ENCODE measurements around the gene ENPEP. TPM values are rescaled to one million over a fixed set of nuclear protein-coding genes. Genes with fewer than 3 reads are reported as not detected.

ENPEP gene
- total and polyA plus RNA-seq, 2 experiments from 2014 or later, result 3.7 to 8.7 TPM

- no peak for DNase-seq (ENCODE audit: low spot score)
- H3K9me2 ChIP-seq (replicated peaks; ENCODE audit: insufficient read depth), result no peaks in the 10 kb centered on the region
- no peaks in the 10 kb centered on the region for H3K27me3 ChIP-seq
- no peak overlapping the region for H3K27ac ChIP-seq
- 91% methylated on average over 2 of the region's 2 CpGs for WGBS (ENCODE audit: low lambda C conversion rate, missing lambda C conversion rate)
- TF ChIP-seq EZH2phosphoT487 (IDR thresholded peaks at IDR 0.05; ENCODE audit: low read depth, severe bottlenecking, unreplicated experiment) (no peak), CTCF (IDR thresholded peaks at IDR 0.05; ENCODE audit: poor library complexity) (no peak), EZH2 (IDR thresholded peaks at IDR 0.05; ENCODE audit: borderline replicate concordance) (no peak)
- no peaks in the 10 kb centered on the region for H3K79me2 ChIP-seq
- no peaks in the 10 kb centered on the region for H4K20me1 ChIP-seq (ENCODE audit: insufficient read depth, poor library complexity, severe bottlenecking)
- no peak overlapping the region for H3K4me2 ChIP-seq
- no peak overlapping the region for H3K4me3 ChIP-seq
- no peaks in the 10 kb centered on the region for H3K4me1 ChIP-seq (ENCODE audit: insufficient read depth)
- H2AFZ ChIP-seq, result no peak overlapping the region
- no peaks in the 10 kb centered on the region for H3K36me3 ChIP-seq (replicated peaks; ENCODE audit: insufficient read depth, low read depth)
- H3K9me3 ChIP-seq (ENCODE audit: low read depth), result no peaks in the 10 kb centered on the region
Measured at GRCh38 chr4:110602061-110602460, 126.1 kb downstream of the ENPEP start.

- Histone ChIP-seq H3K9me2 (replicated peaks; ENCODE audit: insufficient read depth) (no peaks in the 10 kb centered on the region), H3K79me2 (peaks cover 4% of the 10 kb centered on the region), H3K27me3 (no peaks in the 10 kb centered on the region), H4K20me1 (ENCODE audit: insufficient read depth, poor library complexity, severe bottlenecking) (no peaks in the 10 kb centered on the region), H3K9me3 (ENCODE audit: low read depth) (no peaks in the 10 kb centered on the region), H3K27ac (no peak overlapping the region), H3K4me2 (no peak overlapping the region), H2AFZ (no peak overlapping the region), H3K4me3 (no peak overlapping the region), H3K4me1 (ENCODE audit: insufficient read depth) (no peaks in the 10 kb centered on the region), H3K36me3 (replicated peaks; ENCODE audit: insufficient read depth, low read depth) (no peaks in the 10 kb centered on the region)
- DNase-seq (ENCODE audit: low spot score), result no peak
- TF ChIP-seq EZH2 (IDR thresholded peaks at IDR 0.05; ENCODE audit: borderline replicate concordance) (no peak), EZH2phosphoT487 (IDR thresholded peaks at IDR 0.05; ENCODE audit: low read depth, severe bottlenecking, unreplicated experiment) (no peak), CTCF (IDR thresholded peaks at IDR 0.05; ENCODE audit: poor library complexity) (no peak)
- WGBS (ENCODE audit: low lambda C conversion rate, missing lambda C conversion rate), result 88% methylated on average over 1 of the region's 1 CpG
Measured at GRCh38 chr4:110605077-110605476, 129.1 kb downstream of the ENPEP start.

GRCh38 chr4:110609044-110609750 is 133.2 kb downstream of the ENPEP start:
- H3K27ac ChIP-seq, result no peak overlapping the region
- 57% methylated on average over 6 of the region's 6 CpGs for WGBS (ENCODE audit: low lambda C conversion rate, missing lambda C conversion rate)

More at GRCh38 chr4:110609044-110609750, 133.2 kb downstream of the ENPEP start:
- H3K36me3 ChIP-seq (replicated peaks; ENCODE audit: insufficient read depth, low read depth), result no peaks in the 10 kb centered on the region
- no peaks in the 10 kb centered on the region for H3K27me3 ChIP-seq
- no peak overlapping the region for H2AFZ ChIP-seq
- peaks cover 19% of the 10 kb centered on the region for H3K79me2 ChIP-seq
- H3K4me1 ChIP-seq (ENCODE audit: insufficient read depth), result no peaks in the 10 kb centered on the region
- no peak for DNase-seq (ENCODE audit: low spot score)
- no peaks in the 10 kb centered on the region for H3K9me2 ChIP-seq (replicated peaks; ENCODE audit: insufficient read depth)
- H3K9me3 ChIP-seq (ENCODE audit: low read depth), result no peaks in the 10 kb centered on the region
- no peaks in the 10 kb centered on the region for H4K20me1 ChIP-seq (ENCODE audit: insufficient read depth, poor library complexity, severe bottlenecking)
- TF ChIP-seq CTCF (IDR thresholded peaks at IDR 0.05; ENCODE audit: poor library complexity), result no peak
- no peak for TF ChIP-seq EZH2 (IDR thresholded peaks at IDR 0.05; ENCODE audit: borderline replicate concordance)
- TF ChIP-seq EZH2phosphoT487 (IDR thresholded peaks at IDR 0.05; ENCODE audit: low read depth, severe bottlenecking, unreplicated experiment), result no peak
- no peak overlapping the region for H3K4me3 ChIP-seq
- H3K4me2 ChIP-seq, result no peak overlapping the region

All from hepatocyte (in vitro differentiated cells).